ENCODE results near the gene WDR74. TPM values are rescaled to one million over a fixed set of nuclear protein-coding genes. Genes with fewer than 3 reads are reported as not detected.

The WDR74 gene
- total and polyA plus RNA-seq, 2 of the 13 experiments (the other 11 are each of a cell fraction or from before 2014, with no cell fraction given) = 77.0 to 83.3 TPM

DNA sequence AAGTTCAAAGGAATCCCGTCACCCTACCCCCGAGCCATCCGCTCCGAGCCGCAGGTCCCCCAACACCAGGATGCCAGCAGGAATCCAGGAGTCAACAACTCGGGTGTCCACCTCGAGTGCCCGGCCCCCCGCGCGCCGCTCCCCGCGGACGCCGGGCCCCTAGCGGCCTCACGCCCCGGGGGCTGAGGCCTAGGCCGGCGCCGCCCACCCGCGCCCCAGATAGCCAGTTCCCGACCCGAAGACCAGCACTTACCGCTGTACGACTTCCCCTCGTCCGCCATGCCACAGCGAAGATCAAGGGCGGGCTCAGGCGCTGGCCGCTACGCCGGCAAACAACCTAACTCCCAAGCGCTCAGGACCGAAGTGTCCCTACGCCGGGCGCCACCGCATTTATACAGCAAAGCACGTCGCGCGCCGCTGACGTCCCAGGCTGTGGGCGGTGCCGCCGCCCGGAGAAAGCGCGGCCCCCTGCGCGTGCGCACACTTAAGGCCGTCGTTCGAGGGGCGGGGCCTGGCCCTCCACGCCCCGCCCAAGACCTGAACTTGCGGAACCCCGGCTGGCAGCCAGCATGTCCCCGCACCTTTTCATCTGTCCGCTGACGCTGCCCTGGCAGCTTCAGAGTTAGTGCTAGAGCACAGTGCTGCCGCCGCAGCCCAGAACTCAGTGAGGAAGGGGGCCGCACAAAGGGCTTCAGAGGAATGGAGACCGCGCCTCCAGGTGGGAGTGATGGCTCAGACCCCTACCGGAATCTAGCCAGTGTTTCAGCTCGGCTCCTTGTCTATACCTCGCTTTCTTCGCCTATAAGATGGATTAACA lies 34.1 kb downstream of the WDR74 start, which contains the start of gene NXF1 (continued):
- TF ChIP-seq REXO4 (CRISPR knock-in tag; IDR thresholded peaks at IDR 0.05; ENCODE audit: borderline replicate concordance) (no peak), ZNF558 (CRISPR knock-in tag; IDR thresholded peaks at IDR 0.05; ENCODE audit: borderline replicate concordance) (no peak; the same call in 1 of the 2 replicates), ZNF562 (CRISPR knock-in tag; IDR thresholded peaks at IDR 0.05; ENCODE audit: borderline replicate concordance) (no peak), PRPF4 (IDR thresholded peaks at IDR 0.05; ENCODE audit: low read depth, low read length, poor library complexity, severe bottlenecking) (no peak), ETV5 (CRISPR knock-in tag; IDR thresholded peaks at IDR 0.05; ENCODE audit: borderline replicate concordance) (peak; percentile 51; the same call in 1 of the 2 replicates), ZMAT3 (CRISPR knock-in tag; conservative IDR thresholded peaks at IDR 0.05) (peak; percentile 90), NFIC (IDR thresholded peaks at IDR 0.05; ENCODE audit: low read length) (no peak; the same call in 1 of the 2 replicates), ZNF510 (CRISPR knock-in tag; IDR thresholded peaks at IDR 0.05; ENCODE audit: low read depth) (no peak), SP5 (CRISPR knock-in tag; IDR thresholded peaks at IDR 0.05; ENCODE audit: borderline replicate concordance, low read depth) (peak; percentile 64; the same call in 1 of the 2 replicates), ZNF879 (CRISPR knock-in tag; IDR thresholded peaks at IDR 0.05) (peak; percentile 44; the same call in 1 of the 2 replicates), ZNF232 (CRISPR knock-in tag; IDR thresholded peaks at IDR 0.05; ENCODE audit: borderline replicate concordance) (peak; percentile 91), PCBP1 (IDR thresholded peaks at IDR 0.05; ENCODE audit: borderline replicate concordance, low read depth, low read length) (no peak), ZNF484 (CRISPR knock-in tag; IDR thresholded peaks at IDR 0.05; ENCODE audit: borderline replicate concordance, low read depth) (0 out of 2 replicates have a peak, but pooled peaks have one; percentile 82), SAFB2 (CRISPR knock-in tag; IDR thresholded peaks at IDR 0.05; ENCODE audit: borderline replicate concordance, low read depth) (peak; percentile 94), SRSF1 (optimal IDR thresholded peaks at IDR 0.05; ENCODE audit: low read depth, low read length) (peak; percentile 96)
- TF ChIP-seq, protein P1, sequence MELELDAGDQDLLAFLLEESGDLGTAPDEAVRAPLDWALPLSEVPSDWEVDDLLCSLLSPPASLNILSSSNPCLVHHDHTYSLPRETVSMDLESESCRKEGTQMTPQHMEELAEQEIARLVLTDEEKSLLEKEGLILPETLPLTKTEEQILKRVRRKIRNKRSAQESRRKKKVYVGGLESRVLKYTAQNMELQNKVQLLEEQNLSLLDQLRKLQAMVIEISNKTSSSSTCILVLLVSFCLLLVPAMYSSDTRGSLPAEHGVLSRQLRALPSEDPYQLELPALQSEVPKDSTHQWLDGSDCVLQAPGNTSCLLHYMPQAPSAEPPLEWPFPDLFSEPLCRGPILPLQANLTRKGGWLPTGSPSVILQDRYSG (CRISPR knock-in tag; IDR thresholded peaks at IDR 0.05) = peak; percentile 71; the same call in 1 of the 2 replicates
- TF ChIP-seq, protein P2, sequence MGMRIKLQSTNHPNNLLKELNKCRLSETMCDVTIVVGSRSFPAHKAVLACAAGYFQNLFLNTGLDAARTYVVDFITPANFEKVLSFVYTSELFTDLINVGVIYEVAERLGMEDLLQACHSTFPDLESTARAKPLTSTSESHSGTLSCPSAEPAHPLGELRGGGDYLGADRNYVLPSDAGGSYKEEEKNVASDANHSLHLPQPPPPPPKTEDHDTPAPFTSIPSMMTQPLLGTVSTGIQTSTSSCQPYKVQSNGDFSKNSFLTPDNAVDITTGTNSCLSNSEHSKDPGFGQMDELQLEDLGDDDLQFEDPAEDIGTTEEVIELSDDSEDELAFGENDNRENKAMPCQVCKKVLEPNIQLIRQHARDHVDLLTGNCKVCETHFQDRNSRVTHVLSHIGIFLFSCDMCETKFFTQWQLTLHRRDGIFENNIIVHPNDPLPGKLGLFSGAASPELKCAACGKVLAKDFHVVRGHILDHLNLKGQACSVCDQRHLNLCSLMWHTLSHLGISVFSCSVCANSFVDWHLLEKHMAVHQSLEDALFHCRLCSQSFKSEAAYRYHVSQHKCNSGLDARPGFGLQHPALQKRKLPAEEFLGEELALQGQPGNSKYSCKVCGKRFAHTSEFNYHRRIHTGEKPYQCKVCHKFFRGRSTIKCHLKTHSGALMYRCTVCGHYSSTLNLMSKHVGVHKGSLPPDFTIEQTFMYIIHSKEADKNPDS (CRISPR knock-in tag; IDR thresholded peaks at IDR 0.05) = no peak
- TF ChIP-seq, protein P3, sequence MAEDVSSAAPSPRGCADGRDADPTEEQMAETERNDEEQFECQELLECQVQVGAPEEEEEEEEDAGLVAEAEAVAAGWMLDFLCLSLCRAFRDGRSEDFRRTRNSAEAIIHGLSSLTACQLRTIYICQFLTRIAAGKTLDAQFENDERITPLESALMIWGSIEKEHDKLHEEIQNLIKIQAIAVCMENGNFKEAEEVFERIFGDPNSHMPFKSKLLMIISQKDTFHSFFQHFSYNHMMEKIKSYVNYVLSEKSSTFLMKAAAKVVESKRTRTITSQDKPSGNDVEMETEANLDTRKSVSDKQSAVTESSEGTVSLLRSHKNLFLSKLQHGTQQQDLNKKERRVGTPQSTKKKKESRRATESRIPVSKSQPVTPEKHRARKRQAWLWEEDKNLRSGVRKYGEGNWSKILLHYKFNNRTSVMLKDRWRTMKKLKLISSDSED (CRISPR knock-in tag; IDR thresholded peaks at IDR 0.05) = no peak
- TF ChIP-seq, protein P4, sequence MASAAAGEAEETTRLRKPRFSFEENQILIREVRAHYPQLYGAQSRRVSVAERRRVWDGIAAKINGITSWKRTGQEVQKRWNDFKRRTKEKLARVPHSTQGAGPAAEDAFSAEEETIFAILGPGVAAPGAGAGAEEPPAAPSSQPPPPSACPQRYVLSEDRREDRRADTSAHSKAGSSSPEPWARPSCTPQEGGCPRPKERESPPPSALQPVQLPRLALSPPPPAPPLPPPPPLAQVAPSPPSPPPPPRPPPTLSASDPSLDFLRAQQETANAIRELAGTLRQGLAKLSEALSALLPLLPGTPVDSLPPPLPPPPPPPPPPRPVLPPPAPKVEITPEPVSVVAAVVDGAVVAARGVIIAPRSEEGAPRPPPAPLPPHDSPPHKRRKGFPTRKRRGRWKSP (CRISPR knock-in tag; IDR thresholded peaks at IDR 0.05) = peak; percentile 71
- TF ChIP-seq, protein P5, sequence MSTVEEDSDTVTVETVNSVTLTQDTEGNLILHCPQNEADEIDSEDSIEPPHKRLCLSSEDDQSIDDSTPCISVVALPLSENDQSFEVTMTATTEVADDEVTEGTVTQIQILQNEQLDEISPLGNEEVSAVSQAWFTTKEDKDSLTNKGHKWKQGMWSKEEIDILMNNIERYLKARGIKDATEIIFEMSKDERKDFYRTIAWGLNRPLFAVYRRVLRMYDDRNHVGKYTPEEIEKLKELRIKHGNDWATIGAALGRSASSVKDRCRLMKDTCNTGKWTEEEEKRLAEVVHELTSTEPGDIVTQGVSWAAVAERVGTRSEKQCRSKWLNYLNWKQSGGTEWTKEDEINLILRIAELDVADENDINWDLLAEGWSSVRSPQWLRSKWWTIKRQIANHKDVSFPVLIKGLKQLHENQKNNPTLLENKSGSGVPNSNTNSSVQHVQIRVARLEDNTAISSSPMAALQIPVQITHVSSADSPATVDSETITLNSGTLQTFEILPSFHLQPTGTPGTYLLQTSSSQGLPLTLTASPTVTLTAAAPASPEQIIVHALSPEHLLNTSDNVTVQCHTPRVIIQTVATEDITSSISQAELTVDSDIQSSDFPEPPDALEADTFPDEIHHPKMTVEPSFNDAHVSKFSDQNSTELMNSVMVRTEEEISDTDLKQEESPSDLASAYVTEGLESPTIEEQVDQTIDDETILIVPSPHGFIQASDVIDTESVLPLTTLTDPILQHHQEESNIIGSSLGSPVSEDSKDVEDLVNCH (CRISPR knock-in tag; IDR thresholded peaks at IDR 0.05) = no peak

All from HepG2 (cell line).